Mucosa of rectum (tissue), 2 donors: ENCODE data around the gene D2HGDH.
A peak's percentile ranks its signal among the peaks of the same experiment; 100 is the strongest.
"Not testable (repeated sequence)": the region's sequence is repeated elsewhere in the genome, so short reads cannot be mapped to it uniquely, and the experiment has no call there.

Experiments
- H3K27ac ChIP-seq, 2 donors: one replicate each; pipeline ENCODE4 v1.7.0; 2013; ENCODE audit warnings: inconsistent platforms in 2 of 2, low read depth in 2 of 2, low read length in 2 of 2
- H3K27me3 ChIP-seq, 2 donors: one replicate each; pipeline ENCODE4 v1.7.0; 2013; ENCODE audit warnings: low read length in 2 of 2; ENCODE audit not compliant: control insufficient read depth in 2 of 2, insufficient read depth in 2 of 2
- H3K36me3 ChIP-seq, 2 donors: one replicate each; pipeline ENCODE4 v1.7.0; 2013; ENCODE audit warnings: low read length in 2 of 2; ENCODE audit not compliant: control insufficient read depth in 2 of 2, insufficient read depth in 2 of 2
- H3K4me1 ChIP-seq, 2 donors: one replicate each; pipeline ENCODE4 v1.7.0; 2013; ENCODE audit warnings: low read length in 2 of 2, mild to moderate bottlenecking in 1 of 2; ENCODE audit not compliant: control insufficient read depth in 2 of 2, insufficient read depth in 2 of 2
- H3K4me3 ChIP-seq, 2 donors: one replicate each; pipeline ENCODE4 v1.7.0; 2013; ENCODE audit warnings: low read length in 2 of 2
- H3K9ac ChIP-seq, 2 donors: one replicate each; pipeline ENCODE4 v1.7.0; 2013; ENCODE audit warnings: low read length in 2 of 2, low read depth in 1 of 2, mild to moderate bottlenecking in 1 of 2
- H3K9me3 ChIP-seq, 2 donors: one replicate each; pipeline ENCODE4 v1.7.0; 2013; ENCODE audit warnings: low read length in 2 of 2; ENCODE audit not compliant: control insufficient read depth in 2 of 2
- donor health status: healthy.
- donor health status: Normal muscosa, but diverticular disease.

D2HGDH gene

GRCh38 chr2:241755166-241755565 is 20.7 kb downstream of the D2HGDH start:
- Histone ChIP-seq H3K9ac (no peak overlapping the region), H3K27ac (no peak overlapping the region), H3K36me3 (peaks cover 29 to 32% of the 10 kb centered on the region in 2 donors), H3K27me3 (no peaks in the 10 kb centered on the region), H3K4me3 (no peak overlapping the region), H3K4me1 (no peaks in the 10 kb centered on the region), H3K9me3 (no peaks in the 10 kb centered on the region)

GRCh38 chr2:241755777-241756176 is 21.3 kb downstream of the D2HGDH start:
- H3K27me3 ChIP-seq = no peaks in the 10 kb centered on the region
- no peak overlapping the region for H3K4me3 ChIP-seq
- peaks cover 35 to 38% of the 10 kb centered on the region in 2 donors for H3K36me3 ChIP-seq
- H3K27ac ChIP-seq = no peak overlapping the region
- H3K4me1 ChIP-seq = no peaks in the 10 kb centered on the region
- no peak overlapping the region for H3K9ac ChIP-seq
- peaks cover 0 to 2% of the 10 kb centered on the region in 2 donors for H3K9me3 ChIP-seq

- Histone ChIP-seq H3K27me3 (no peaks in the 10 kb centered on the region), H3K4me1 (no peaks in the 10 kb centered on the region), H3K36me3 (peaks cover 32 to 36% of the 10 kb centered on the region in 2 donors), H3K4me3 (no peak overlapping the region), H3K9ac (no peak overlapping the region), H3K9me3 (peaks cover 0 to 2% of the 10 kb centered on the region in 2 donors), H3K27ac (no peak overlapping the region)
Observed at GRCh38 chr2:241759067-241759807, 24.8 kb downstream of the D2HGDH start.

GRCh38 chr2:241759893-241760292 is 25.5 kb downstream of the D2HGDH start:
- H3K27ac ChIP-seq, H3K27me3 ChIP-seq, H3K4me3 ChIP-seq, H3K4me1 ChIP-seq, H3K9ac ChIP-seq, H3K9me3 ChIP-seq: not testable (repeated sequence)
- H3K36me3 ChIP-seq = peaks cover 29 to 33% of the 10 kb centered on the region in 2 donors

- Histone ChIP-seq H3K4me3 (no peak overlapping the region), H3K4me1 (no peaks in the 10 kb centered on the region), H3K27me3 (no peaks in the 10 kb centered on the region), H3K9me3 (peaks cover 0 to 2% of the 10 kb centered on the region in 2 donors), H3K9ac (no peak overlapping the region), H3K27ac (no peak overlapping the region), H3K36me3 (peaks cover 26 to 31% of the 10 kb centered on the region in 2 donors)
Observed at GRCh38 chr2:241760301-241760771, 25.9 kb downstream of the D2HGDH start.

GRCh38 chr2:241762321-241762932 is 28.0 kb downstream of the D2HGDH start:
- H3K27me3 ChIP-seq = no peaks in the 10 kb centered on the region
- no peaks in the 10 kb centered on the region for H3K4me1 ChIP-seq
- peaks cover 0 to 2% of the 10 kb centered on the region in 2 donors for H3K9me3 ChIP-seq
- no peak overlapping the region for H3K4me3 ChIP-seq
- H3K36me3 ChIP-seq = peaks cover 14 to 23% of the 10 kb centered on the region in 2 donors
- no peak overlapping the region for H3K9ac ChIP-seq
- H3K27ac ChIP-seq = peak overlapping the region in 1 of 2 donors; percentile 24

- no peak overlapping the region for H3K4me3 ChIP-seq
- H3K4me1 ChIP-seq = no peaks in the 10 kb centered on the region
- peak overlapping the region in 1 of 2 donors; percentile 24 for H3K27ac ChIP-seq
- no peak overlapping the region for H3K9ac ChIP-seq
- H3K27me3 ChIP-seq = no peaks in the 10 kb centered on the region
- peaks cover 0 to 2% of the 10 kb centered on the region in 2 donors for H3K9me3 ChIP-seq
- peaks cover 14 to 23% of the 10 kb centered on the region in 2 donors for H3K36me3 ChIP-seq
Observed at GRCh38 chr2:241762933-241763369, 28.5 kb downstream of the D2HGDH start.

GRCh38 chr2:241763551-241764274 is 29.3 kb downstream of the D2HGDH start:
- Histone ChIP-seq H3K27ac (no peak overlapping the region), H3K4me3 (no peak overlapping the region), H3K9me3 (peaks cover 0 to 2% of the 10 kb centered on the region in 2 donors), H3K9ac (no peak overlapping the region), H3K36me3 (peaks cover 14 to 23% of the 10 kb centered on the region in 2 donors), H3K4me1 (no peaks in the 10 kb centered on the region), H3K27me3 (no peaks in the 10 kb centered on the region)

- no peak overlapping the region for H3K4me3 ChIP-seq
- H3K27me3 ChIP-seq = no peaks in the 10 kb centered on the region
- H3K36me3 ChIP-seq = peaks cover 9 to 17% of the 10 kb centered on the region in 2 donors
- H3K4me1 ChIP-seq = no peaks in the 10 kb centered on the region
- no peak overlapping the region for H3K9ac ChIP-seq
- H3K27ac ChIP-seq = no peak overlapping the region
- H3K9me3 ChIP-seq = peaks cover 0 to 2% of the 10 kb centered on the region in 2 donors
Observed at GRCh38 chr2:241764275-241765241, 30.1 kb downstream of the D2HGDH start.
